HCT116 (cell line): Measurements from ENCODE around the gene TAF6. TPM values are rescaled to one million over a fixed set of nuclear protein-coding genes. Genes with fewer than 3 reads are reported as not detected.

ENCODE experiments used
- ATAC-seq: fragments of 200-7000 bp; cut with Tn5 transposase; 2 replicates; pipeline ENCODE4 v1.9.1; 2020; ENCODE audit warnings: mild to moderate bottlenecking, moderate library complexity
- BruUV-seq: library from RNA; stranded (reverse); fragments of 400-500 nt; replicated peaks from 2 replicates; lab custom pipeline; 2021; lab: Mats Ljungman, UMichigan
- CTCF ChIA-PET: fragments of 300-600 bp; sonication (Branson Sonifier 250); formaldehyde crosslinking; loops from one replicate; lab custom pipeline; 2021; ENCODE audit warnings: antibody characterized with exemption; lab: Charles Lee
- POLR2A ChIA-PET: fragments of 300-600, 350-600 bp; sonication (Branson Sonifier 250); formaldehyde crosslinking; loops from one replicate; lab custom pipeline; 2021; ENCODE audit warnings: antibody characterized with exemption; lab: Charles Lee
- RAD21 ChIA-PET, 2 experiments: fragments of 300-600 bp; sonication (Branson Sonifier 250); formaldehyde crosslinking; loops; one replicate each; lab custom pipeline; 2023; ENCODE audit warnings: low total read pairs in 2 of 2; ENCODE audit not compliant: uncharacterized antibody in 2 of 2, unreplicated experiment in 2 of 2, low non-redundant PET in 1 of 2; lab: Charles Lee
- DNase-seq: peaks from one replicate; pipeline ENCODE4 v3.0.0-alpha.2; 2010; ENCODE audit warnings: low read depth, low spot score
- H2AFZ ChIP-seq: fragments of 200-600 bp; shearing (Covaris generic), sonication (generic); 2 replicates; pipeline ENCODE4 v1.6.1; 2017; ENCODE audit warnings: low read depth, mixed run types, mixed read lengths, antibody characterized with exemption, low read length; ENCODE audit not compliant: poor library complexity, severe bottlenecking
- H3K27ac ChIP-seq: 2 replicates; pipeline ENCODE4 v1.5.1; 2012; ENCODE audit warnings: low read depth, low read length
- H3K27me3 ChIP-seq: fragments of 200-600 bp; sonication (generic); 2 replicates; pipeline ENCODE4 v1.6.1; 2016; ENCODE audit warnings: mixed run types, low read length, mixed read lengths; ENCODE audit not compliant: insufficient read depth
- H3K36me3 ChIP-seq, 2 experiments: fragments of 200-500 bp in 1 of 2; fragments of 200-600 bp in 1 of 2; sonication (Bioruptor generic) in 1 of 2; sonication (generic) in 1 of 2; 2 replicates each; pipeline versions ENCODE4 v1.5.1 to v1.6.1; 2014 to 2016; ENCODE audit warnings: low read length in 2 of 2, inconsistent platforms in 1 of 2, mixed read lengths in 1 of 2, mixed run types in 1 of 2; ENCODE audit not compliant: insufficient read depth in 2 of 2, control insufficient read depth in 1 of 2
- H3K4me1 ChIP-seq, 2 experiments: fragments of 200-600 bp in 1 of 2; sonication (generic) in 1 of 2; 2 replicates each; pipeline versions ENCODE4 v1.5.1 to v1.6.1; 2012 to 2017; ENCODE audit warnings: low read length in 2 of 2, inconsistent platforms in 1 of 2, mild to moderate bottlenecking in 1 of 2, mixed read lengths in 1 of 2, mixed run types in 1 of 2, moderate library complexity in 1 of 2; ENCODE audit not compliant: insufficient read depth in 2 of 2, control insufficient read depth in 1 of 2
- H3K4me2 ChIP-seq: fragments of 200-600 bp; sonication (generic); 2 replicates; pipeline ENCODE4 v1.6.1; 2017; ENCODE audit warnings: mixed run types, low read length, mixed read lengths
- H3K4me3 ChIP-seq, 2 experiments: fragments of 200-600 bp in 1 of 2; sonication (generic) in 1 of 2; replicated peaks in 1 of 2; 2 replicates each; pipeline ENCODE4 v1.5.1; 2011 to 2016; ENCODE audit warnings: low read length in 2 of 2, control low read depth in 1 of 2, low read depth in 1 of 2, mild to moderate bottlenecking in 1 of 2, mixed read lengths in 1 of 2, mixed run types in 1 of 2
- H3K79me2 ChIP-seq: fragments of 200-600 bp; sonication (generic); 2 replicates; pipeline ENCODE4 v1.6.1; 2017; ENCODE audit warnings: mild to moderate bottlenecking, mixed run types, low read length, moderate library complexity, mixed read lengths; ENCODE audit not compliant: insufficient read depth
- H3K9ac ChIP-seq: fragments of 200-600 bp; sonication (generic); 2 replicates; pipeline ENCODE4 v1.6.1; 2016; ENCODE audit warnings: low read length, mixed read lengths
- H3K9me2 ChIP-seq: fragments of 200-600 bp; sonication (generic), shearing (Covaris generic); 2 replicates; pipeline ENCODE4 v1.6.1; 2017; ENCODE audit warnings: mixed run types, mild to moderate bottlenecking, moderate library complexity; ENCODE audit not compliant: insufficient read depth
- H3K9me3 ChIP-seq, 2 experiments: fragments of 200-500 bp in 1 of 2; fragments of 200-600 bp in 1 of 2; sonication (Bioruptor generic) in 1 of 2; sonication (generic) in 1 of 2; 2 replicates each; pipeline ENCODE4 v1.6.1; 2014 to 2017; ENCODE audit warnings: low read length in 2 of 2, mixed read lengths in 2 of 2, inconsistent platforms in 1 of 2, low read depth in 1 of 2, mild to moderate bottlenecking in 1 of 2, mixed run types in 1 of 2, moderate library complexity in 1 of 2; ENCODE audit not compliant: control insufficient read depth in 1 of 2, insufficient read depth in 1 of 2
- H4K20me1 ChIP-seq: fragments of 200-600 bp; sonication (generic), shearing (Covaris generic); 2 replicates; pipeline ENCODE4 v1.6.1; 2017; ENCODE audit warnings: mixed run types, mild to moderate bottlenecking, moderate library complexity; ENCODE audit not compliant: insufficient read depth
- CTCF ChIP-seq, 3 experiments: fragments of 200-600 bp in 1 of 3; sonication (generic) in 1 of 3; IDR thresholded peaks in 2 of 3; conservative IDR thresholded peaks in 1 of 3; 2 replicates each; pipeline ENCODE4 v1.5.1; 2012 to 2017; ENCODE audit warnings: low read depth in 2 of 3, low read length in 2 of 3, antibody characterized with exemption in 1 of 3, borderline replicate concordance in 1 of 3, control low read depth in 1 of 3, mild to moderate bottlenecking in 1 of 3, mixed read lengths in 1 of 3, mixed run types in 1 of 3, moderate library complexity in 1 of 3; ENCODE audit not compliant: insufficient read depth in 1 of 3
- FOSL1 ChIP-seq: IDR thresholded peaks from 2 replicates; pipeline ENCODE4 v1.6.1; 2012; ENCODE audit warnings: low read depth
- JUND ChIP-seq: IDR thresholded peaks from 2 replicates; pipeline ENCODE4 v1.6.1; 2012
- MAX ChIP-seq: IDR thresholded peaks from 2 replicates; pipeline ENCODE4 v1.6.1; 2012
- POLR2AphosphoS5 ChIP-seq: IDR thresholded peaks from 2 replicates; pipeline ENCODE4 v1.6.1; 2011; ENCODE audit warnings: mild to moderate bottlenecking, low read depth, low read length, moderate library complexity
- SP1 ChIP-seq: IDR thresholded peaks from 2 replicates; pipeline ENCODE4 v1.6.1; 2012; ENCODE audit warnings: low read depth
- ZFX ChIP-seq: fragments of 450-650 bp; IDR thresholded peaks from 2 replicates; pipeline ENCODE4 v1.6.1; 2017
- ZNF274 ChIP-seq: fragments of 200-500 bp; sonication (Bioruptor generic); IDR thresholded peaks from 2 replicates; pipeline ENCODE4 v1.6.1; 2014; ENCODE audit warnings: mild to moderate bottlenecking, low read depth, low read length, inconsistent platforms
- intact Hi-C: fragments of 100-400 bp; cut with micrococcal nuclease; formaldehyde crosslinking; loops from 2 replicates; pipeline ENCODE4 v1.10.0; 2022
- total RNA-seq: library from RNA; stranded (reverse); gene quantifications from one replicate; pipeline ENCODE4 v1.2.1, GENCODE V29; 2021; ENCODE audit not compliant: unreplicated experiment

The TAF6 gene
- total RNA-seq, 1 experiment from 2014 or later, result 67.4 TPM

GRCh38 chr7:100137851-100138760 lies 18.9 kb upstream of the TAF6 start:
- Histone ChIP-seq H3K27ac (no peak overlapping the region), H3K4me1 (no peaks in the 10 kb centered on the region), H4K20me1 (no peaks in the 10 kb centered on the region), H3K79me2 (no peaks in the 10 kb centered on the region), H3K4me2 (no peak overlapping the region), H3K9ac (no peak overlapping the region), H3K9me2 (no peaks in the 10 kb centered on the region), H3K4me3 (no peak overlapping the region), H3K36me3 (no peaks in the 10 kb centered on the region), H3K9me3 (no peaks in the 10 kb centered on the region), H3K27me3 (no peaks in the 10 kb centered on the region), H2AFZ (no peak overlapping the region)
- BruUV-seq, result no TSS peak
- TF ChIP-seq SP1 (no peak), MAX (no peak), FOSL1 (no peak), JUND (no peak), ZNF274 (no peak), ZFX (no peak)
- RAD21 ChIA-PET, result interaction anchor here in 1 of 2 experiments (0.6 kb wide), 1 partner anchor 159 kb away, joined by 4 read pairs; no protein-coding TSS in a partner anchor
- CTCF ChIA-PET, result interaction anchor here (0.7 kb wide), 1 partner anchor 10 kb away, joined by 3 read pairs; the partner anchor contains the start of gene LAMTOR4
- intact Hi-C loops, result no loop called here
- DNase-seq (no peak), ATAC-seq (no peak)
- POLR2A ChIA-PET, result no interaction called here

GRCh38 chr7:100132697-100133151 lies 13.6 kb upstream of the TAF6 start:
- Histone ChIP-seq H3K4me2 (peak overlapping the region; percentile 6; the same call in 1 of the 2 replicates), H3K79me2 (no peaks in the 10 kb centered on the region), H3K27me3 (no peaks in the 10 kb centered on the region), H3K9me2 (no peaks in the 10 kb centered on the region), H2AFZ (no peak overlapping the region), H3K4me3 (no peak overlapping the region), H4K20me1 (no peaks in the 10 kb centered on the region), H3K36me3 (no peaks in the 10 kb centered on the region), H3K9me3 (no peaks in the 10 kb centered on the region), H3K9ac (no peak overlapping the region), H3K27ac (no peak overlapping the region), H3K4me1 (peaks cover 29 to 33% of the 10 kb centered on the region in 2 experiments)
- CTCF ChIA-PET, result interaction anchor here (0.5 to 3.7 kb wide), 15 partner anchors 10 to 682 kb away, joined by 3 to 47 read pairs (median 3); partner anchors contain the start of genes GPC2, LAMTOR4 and STAG3
- peak; percentile 81 for ATAC-seq
- peak in 2 of 3 experiments; percentile 93 to 98; a peak in 4 of 6 replicates for TF ChIP-seq CTCF (IDR thresholded peaks at IDR 0.05 in 2 of 3, conservative IDR thresholded peaks at IDR 0.05 in 1 of 3; ENCODE audit: borderline replicate concordance in 1 of 3, insufficient read depth in 1 of 3, low read depth in 2 of 3, low read length in 2 of 3)
- TF ChIP-seq POLR2AphosphoS5, result no peak
- BruUV-seq, result no TSS peak
- POLR2A ChIA-PET, result no interaction called here
- no peak for DNase-seq
- RAD21 ChIA-PET, result interaction anchor here (0.7 to 1.6 kb wide), 3 partner anchors 84 to 296 kb away, joined by 3 to 7 read pairs (median 3); partner anchors contain the start of gene ZCWPW1 (in 1 of the 2)
- intact Hi-C loops, result loop anchor here (1.0 to 5.0 kb wide), 3 partner anchors 85 to 274 kb away; no protein-coding TSS in a partner anchor
